GM18870 (cell line): Measurements from ENCODE around the gene SPAG16.
"Not testable (repeated sequence)": the region's sequence is repeated elsewhere in the genome, so short reads cannot be mapped to it uniquely, and the experiment has no call there.

Experiments used
- ATAC-seq: cut with Tn5 transposase; IDR thresholded peaks from one replicate; pipeline ENCODE4 v1.9.1; 2021; ENCODE audit warnings: moderate library complexity; ENCODE audit not compliant: unreplicated experiment

SPAG16 gene

DNA sequence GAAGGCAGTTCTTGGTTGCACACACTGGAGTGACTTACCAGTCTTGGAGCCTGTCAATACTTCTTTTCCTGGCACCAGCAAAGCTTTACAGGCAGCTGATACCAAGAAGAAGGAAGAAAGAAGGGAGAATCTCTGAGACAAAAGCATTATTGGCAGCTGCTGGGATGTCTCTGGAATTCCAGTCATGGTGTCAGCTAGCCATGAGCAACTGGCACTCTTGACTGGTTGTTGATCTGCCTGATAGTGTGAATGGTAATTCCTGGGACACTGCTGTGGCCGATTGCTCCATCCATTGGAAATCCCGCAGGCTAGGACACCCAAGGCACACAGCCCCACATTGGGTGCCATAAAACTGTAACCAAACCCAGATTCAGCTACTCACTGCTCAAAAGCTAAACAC lies 17.8 kb upstream of the SPAG16 start:
- no peak for ATAC-seq

DNA sequence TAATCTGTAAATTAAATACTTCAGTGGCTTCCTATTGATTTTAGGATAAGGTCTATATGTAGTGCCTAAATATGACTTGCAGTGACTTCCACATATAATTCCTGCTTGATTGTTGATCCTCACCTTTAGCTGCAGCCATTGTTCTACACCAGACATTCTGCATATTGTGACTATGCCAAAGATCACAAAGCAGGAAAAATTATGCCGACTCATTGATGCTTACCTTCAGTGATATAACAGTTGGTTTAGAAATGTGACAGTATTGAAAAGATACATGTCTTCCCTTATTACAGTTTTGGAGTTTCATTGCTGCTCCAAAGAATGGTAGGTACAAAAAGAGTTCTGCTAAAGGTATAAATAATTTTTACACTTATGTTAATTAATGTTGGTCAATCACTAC lies 12.3 kb upstream of the SPAG16 start:
- no peak for ATAC-seq

DNA sequence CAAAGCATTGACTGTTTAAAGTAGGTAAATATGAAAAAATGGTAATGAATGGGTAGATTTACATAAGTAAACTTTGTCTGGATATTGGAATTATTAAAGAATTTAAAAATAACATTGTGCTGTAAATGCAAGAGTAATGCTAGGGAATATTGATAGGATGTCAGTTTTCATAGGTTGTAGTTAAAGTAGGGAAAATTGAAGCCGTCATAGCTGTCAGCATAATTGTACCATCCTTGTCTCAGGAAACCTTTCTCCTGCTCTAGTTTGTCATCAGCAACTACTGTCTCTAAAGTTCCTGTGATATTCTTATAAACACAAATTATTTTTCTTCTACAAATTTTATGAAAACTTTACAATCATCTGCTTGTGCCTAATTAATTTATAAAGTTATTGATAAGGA lies 10.1 kb upstream of the SPAG16 start:
- ATAC-seq = no peak

DNA sequence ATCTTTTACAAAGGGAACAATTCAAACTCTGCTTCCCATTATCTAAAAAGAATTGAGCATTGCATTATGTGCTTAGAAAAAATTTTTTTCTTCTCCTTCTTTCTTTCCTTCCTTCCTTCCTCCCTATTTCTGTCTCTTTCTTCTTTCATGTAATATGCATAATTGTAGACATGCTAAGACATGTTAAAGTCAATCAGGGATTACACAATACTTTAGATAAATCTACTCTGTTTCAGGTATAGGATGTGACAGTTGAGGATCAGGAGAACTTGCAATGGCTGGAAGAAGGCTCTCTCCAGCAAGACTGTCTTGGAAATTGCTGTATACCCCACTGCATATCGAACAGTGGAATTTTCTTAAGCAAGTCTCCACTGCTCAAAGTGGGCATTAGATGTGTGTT lies 9.0 kb upstream of the SPAG16 start:
- ATAC-seq = no peak

DNA sequence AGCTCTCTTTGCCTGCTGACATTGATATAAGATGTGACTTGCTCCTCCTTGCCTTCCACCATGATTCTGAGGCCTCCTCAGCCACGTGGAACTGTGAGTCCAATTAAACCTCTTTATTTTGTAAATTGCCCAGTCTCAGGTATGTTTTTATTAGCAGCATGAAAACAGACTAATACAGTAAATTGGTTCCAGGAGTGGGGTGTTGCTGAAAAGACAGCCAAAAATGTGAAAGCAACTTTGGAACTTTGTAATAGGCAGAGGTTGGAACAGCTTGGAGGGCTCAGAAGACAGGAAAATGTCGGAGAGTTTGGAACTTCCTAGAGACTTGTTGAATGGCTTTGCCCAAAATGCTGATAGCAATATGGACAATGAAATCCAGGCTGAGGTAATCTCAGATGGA lies 7.1 kb upstream of the SPAG16 start:
- ATAC-seq = not testable (repeated sequence)

DNA sequence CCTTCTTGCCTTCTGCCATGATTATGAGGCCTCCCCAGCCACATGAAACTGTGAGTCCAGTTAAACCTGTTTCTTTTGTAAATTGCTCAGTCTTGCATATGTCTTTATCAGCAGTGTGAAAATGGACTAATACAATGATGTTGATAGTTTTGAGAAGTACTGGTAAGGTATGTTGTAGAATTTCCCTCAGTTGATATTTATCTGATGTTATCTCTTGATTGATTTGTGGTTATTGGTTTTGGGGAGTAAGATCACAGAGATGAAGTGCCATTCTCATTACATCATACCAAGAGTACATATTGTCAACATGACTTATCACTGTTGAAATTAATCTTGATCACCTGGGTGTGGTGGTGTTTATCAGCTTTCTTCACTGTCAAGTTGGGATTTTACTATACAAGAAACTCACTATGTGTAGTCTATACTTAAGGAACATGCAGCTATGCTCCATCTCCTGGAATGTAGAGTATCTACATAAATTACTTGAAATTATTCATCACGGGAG lies 5.1 kb upstream of the SPAG16 start:
- ATAC-seq = no peak

DNA sequence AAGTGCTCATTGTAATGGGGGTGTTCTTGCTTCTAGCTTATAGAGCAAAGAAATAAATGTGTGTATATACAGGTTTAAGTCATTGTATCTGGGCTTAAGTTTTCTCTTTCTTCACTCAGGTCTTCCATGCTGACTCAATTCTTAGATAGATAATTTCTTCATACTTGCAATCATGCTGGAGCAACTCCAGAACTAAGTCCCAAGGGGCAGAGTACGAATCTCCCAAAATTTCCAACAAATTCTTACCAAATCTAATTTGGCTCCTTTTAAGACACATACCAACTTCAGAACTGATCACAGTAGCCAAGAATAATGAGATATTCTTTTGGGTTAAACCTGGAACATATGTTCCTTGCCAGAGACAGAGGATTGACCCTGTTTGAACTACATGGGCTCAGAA lies 4.3 kb upstream of the SPAG16 start:
- no peak for ATAC-seq

DNA sequence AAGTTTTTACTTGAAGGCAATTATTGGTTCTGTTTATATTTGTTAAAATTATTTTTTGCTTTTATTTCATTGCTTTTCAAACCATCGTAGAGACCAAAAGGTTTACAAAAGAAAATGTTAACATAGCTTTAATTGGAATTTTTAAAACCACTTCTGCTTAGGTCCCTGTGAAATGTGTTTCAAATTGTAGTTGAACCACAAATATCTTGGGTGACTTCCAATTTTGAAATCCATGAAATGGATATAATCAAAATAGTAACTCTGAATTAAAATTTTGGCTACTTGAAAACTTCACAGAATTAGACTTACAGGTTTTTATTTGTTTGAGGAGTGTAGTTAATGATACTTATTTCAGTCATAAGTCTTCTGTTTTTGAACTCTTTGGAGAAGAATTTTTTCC lies 3.1 kb upstream of the SPAG16 start:
- no peak for ATAC-seq

DNA sequence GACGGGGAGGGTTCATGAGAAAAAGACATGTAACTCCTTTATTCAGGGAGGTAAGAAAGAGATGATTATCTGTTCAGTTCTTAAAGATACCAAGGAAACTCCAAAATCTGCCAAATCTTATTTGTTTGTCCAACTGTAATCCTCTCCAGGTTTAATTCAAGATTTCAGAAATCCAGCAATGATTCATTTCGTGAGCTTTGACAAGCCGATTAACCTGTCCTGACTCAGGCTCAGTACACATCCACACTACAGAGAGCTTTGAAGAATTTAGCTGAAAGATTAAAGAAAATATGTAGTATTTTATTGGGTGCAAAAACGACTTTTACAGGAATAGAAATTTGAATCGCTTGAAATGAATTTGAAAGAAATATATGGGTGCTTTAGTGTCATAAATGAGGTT lies 1.1 kb downstream of the SPAG16 start:
- ATAC-seq = no peak

DNA sequence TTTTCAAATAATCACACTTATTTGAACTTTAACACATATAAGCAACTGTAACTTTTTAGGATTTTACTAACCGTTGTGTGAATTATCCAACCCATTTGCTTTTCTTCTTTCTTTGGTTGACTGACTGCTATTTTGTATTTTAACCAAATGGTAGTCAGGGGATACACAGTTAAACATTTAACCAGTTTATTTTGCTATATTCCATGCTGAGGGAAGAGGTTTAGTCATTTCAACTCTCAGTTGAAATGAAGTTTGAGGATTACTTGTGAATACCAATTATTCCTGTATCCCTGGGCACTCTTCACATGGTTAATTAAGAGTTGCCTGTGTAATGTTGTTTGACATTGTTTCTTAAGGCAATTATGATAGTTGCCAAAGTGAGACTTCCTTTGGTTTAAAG lies 1.9 kb downstream of the SPAG16 start:
- ATAC-seq = no peak

DNA sequence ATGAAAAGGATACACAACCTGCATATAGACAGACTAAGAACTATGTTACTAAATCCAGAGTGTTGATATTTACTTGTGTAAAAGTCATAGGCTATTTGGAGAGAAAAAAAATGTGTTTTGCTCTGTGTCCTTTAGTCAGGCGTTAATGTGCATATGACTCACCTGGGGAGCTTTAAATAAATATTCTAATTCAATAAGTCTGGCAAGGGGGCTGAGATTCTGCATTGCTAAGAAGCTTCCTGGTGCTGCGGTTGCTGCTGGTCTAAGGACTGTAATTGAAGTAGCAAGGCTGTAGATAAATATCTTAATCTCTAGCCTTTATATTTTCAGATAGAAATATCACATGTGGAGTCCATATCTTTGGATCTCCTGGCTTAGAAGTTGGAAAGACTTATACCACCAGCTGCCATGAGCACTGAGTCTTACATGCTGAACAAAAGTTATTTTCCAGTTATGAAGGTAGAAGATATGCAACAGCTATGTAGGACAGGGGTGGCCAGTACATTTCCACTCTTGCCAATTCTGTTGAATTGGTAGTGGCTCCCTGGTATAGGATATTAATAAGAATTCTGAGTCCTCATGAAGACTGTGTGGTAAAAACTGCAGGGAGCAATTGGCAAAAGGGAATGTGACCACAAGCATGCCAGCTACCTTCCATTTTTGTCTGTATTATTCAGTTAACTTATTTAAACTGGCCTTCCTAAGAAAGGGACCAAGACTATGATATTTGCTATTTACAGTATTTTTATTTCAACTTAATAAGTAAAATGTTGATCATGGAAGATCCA lies 4.8 kb downstream of the SPAG16 start:
- no peak for ATAC-seq

DNA sequence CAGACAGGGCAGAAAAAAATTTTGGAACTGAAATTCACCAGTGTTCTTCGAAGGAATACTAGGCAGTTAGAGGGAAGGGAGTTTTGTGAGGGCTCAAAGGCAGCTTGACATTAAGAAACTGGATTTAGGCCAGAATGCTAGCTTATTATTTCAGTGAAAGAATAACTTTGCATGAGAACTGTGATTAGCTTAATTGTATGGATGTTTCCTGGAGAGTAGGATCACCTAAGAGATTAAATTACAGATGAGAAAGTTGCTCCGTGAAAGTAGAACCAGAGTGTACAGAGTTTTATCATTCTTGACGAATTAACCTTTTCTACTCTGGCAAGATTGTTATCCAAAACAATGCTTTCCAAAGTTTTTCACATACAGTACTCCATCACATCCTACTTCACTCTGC lies 6.2 kb downstream of the SPAG16 start:
- no peak for ATAC-seq

DNA sequence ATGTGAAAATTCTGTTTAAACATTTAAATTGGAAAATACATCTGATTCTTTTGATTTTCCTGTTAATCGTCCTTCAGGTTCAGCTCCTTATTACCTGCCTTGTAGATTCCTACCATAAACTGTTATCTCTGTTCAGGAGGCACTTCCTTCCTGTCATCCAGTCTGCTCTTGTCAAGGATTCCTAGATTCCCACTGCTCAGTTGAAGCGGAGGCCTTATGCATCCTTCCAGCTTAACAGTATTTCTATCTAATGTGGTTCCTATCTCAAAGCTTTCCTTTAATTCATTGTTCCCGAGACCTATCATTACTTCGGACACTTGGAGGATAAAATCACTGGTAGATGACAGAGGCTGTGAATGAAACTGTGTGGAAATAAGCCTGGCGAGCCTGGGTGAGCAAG lies 12.0 kb downstream of the SPAG16 start:
- no peak for ATAC-seq

DNA sequence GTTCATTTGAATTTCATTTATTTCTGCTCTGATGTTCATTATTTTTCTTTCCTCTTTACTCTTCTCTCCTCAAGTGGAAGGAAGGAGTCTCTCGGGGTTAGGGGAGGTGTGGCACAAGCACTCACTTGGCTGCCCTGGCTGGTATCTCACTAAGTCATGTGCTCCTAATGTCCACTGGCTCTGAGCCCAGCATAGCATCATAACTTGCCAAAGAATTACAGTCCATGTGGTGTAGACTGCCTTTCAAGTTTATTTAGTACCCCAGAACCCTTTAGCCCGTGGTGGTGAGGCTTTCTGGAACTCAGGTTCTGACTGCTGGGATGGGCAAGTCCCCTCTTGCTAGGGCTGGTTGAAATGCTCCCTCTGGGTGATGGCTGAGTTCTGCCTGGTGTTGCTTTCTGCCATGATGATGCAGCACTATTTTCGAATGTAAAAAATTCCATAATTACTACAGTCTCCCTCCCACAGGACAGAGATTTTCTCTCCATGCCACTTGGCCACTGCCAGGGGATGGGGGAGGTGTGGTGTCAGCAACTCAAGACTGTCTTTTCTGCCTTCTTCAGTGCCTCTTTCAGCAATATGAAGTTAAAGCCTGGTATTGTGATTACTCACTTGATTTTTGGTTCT lies 22.2 kb downstream of the SPAG16 start:
- ATAC-seq = no peak

DNA sequence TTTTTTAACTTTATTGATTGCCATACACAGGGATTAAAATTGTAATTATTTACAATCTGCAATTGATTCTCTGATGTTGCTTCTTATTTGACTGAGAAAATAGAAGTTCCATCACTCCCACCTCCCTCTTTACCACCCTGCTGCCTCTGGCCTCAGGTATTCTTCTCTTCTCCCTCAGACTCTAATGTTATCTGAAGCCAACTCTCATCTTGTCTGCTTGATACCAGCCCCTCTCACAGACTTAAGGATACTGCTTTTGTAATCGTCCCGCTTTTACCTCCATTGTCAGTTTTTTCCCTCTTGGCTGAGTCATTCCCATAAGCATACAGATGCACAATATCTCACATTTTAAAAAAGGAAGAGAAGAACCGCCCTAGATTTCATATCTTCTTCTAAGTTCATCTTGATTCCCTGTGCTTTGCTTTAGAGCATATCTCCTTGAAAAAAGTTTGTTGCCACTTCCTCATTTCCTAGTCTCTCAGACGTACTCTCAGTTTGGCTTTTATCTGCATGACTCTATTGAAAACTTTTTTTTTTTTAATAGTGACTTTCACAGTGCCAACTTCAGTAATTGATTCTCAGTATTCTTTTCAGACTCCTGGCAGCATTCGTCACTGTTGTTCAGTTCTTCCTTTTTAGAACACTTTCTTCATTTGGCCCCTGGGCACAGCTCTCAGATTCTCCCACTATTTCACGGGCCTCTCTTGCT lies 31.1 kb downstream of the SPAG16 start:
- no peak for ATAC-seq

DNA sequence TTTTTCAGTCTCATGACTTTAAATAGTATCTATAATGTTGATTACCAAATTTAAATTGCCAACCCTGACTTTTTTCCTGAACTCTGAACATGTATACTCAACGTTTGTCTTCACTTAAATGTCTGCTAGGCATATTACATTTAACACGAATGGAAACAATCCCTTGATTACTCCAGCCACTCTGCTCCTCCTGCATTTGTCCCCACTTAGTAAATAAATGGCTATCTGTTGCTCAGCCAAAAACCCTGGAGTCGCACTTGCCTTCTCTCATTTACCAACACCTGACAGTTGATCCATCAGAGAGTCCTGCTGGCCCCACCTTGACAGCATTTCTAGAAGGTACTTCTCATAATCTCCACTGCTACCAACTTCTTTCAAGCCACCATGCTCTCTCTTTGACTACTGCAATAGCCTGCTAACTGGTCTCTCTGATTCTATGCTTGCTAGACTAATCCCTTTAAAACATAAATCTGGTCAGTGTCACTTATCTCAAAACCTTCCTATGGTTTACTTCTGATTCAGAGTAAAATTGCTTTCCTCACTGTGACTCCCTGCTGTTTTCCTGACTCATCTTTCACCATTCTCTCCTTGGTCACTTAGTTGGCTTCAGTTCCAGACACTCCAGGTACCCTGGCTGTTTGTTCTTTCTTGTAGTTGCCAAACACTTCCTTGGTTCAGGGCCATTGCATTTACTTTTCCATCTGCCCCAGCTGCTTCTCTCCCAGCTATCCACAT lies 31.9 kb downstream of the SPAG16 start:
- no peak for ATAC-seq

DNA sequence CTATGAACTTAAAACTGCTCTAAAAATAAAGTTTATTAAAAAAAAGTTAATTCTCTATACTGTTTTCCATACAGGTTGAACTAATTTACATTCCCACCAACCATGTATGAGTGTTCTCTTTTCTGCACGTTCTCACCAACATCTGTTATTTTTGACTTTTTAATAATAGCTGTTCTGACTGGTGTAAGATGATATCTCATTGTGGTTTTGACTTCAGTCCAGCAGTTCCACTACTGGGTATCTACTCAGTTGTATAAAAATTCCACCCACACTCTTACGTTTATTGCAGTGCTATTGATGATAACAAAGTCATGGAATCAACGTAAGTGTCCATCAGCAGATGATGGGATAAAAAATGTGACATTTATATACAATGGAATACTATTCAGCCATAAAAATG lies 33.7 kb downstream of the SPAG16 start:
- no peak for ATAC-seq

DNA sequence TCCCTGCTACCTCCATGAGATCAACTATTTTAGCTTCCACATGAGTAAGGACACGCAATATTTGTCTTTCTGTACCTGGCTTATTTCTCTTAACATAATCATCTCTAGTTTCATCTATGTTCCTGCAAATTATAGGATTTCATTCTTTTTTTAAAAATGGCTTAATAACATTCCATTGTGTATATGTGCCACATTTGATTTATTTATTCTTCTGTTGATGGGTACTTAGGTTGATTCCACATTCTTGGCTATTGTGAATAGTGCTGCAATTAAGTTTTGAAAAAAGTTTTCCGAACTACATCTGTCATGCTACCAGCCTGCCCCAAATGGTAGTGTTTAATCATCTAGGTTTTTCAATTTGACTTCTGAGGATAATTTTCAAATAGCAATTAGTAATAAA lies 36.3 kb downstream of the SPAG16 start:
- ATAC-seq = no peak

DNA sequence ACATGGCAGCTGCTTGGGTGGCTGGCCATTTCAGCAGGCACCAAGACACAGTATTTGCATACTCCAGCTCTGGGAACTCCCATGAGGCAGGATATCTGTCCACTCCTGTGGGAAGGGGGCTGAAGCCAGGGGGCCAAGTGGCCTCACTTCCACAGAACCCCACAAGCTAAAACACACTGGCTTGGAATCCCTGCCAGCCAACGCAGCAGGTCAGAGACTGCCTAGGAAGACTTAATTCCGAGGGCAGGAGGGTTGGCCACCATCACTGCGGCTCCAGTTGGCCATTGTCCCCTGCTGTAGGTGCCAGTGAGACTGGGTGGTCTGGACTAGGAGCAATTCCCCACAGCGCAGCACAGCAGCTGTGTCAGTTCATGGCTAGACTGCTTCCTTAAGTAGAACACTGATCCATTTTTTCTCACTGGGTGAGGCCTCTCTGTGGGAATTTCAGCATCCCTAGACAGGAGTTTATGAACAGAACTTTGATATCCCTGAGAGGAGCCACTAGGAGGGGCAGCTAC lies 52.0 kb downstream of the SPAG16 start:
- ATAC-seq = no peak

DNA sequence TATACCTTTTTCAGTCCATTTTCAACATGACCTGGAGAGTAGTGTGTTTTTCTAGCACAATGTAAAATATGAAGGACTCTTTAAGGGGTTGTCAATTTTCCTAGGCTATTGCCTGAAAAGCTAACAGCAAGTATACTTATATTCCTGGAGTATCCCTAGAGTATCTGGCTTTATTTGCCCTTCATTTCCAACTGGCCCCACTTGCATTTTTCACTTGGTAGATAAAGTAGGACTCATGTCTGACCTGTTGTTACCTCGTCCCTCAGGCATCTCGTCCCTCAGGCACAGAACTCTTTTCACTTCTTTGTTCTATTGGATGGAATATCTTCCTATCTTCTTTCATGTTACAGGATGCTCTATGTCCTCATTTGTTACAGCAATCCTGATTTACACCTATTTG lies 69.2 kb downstream of the SPAG16 start:
- no peak for ATAC-seq

DNA sequence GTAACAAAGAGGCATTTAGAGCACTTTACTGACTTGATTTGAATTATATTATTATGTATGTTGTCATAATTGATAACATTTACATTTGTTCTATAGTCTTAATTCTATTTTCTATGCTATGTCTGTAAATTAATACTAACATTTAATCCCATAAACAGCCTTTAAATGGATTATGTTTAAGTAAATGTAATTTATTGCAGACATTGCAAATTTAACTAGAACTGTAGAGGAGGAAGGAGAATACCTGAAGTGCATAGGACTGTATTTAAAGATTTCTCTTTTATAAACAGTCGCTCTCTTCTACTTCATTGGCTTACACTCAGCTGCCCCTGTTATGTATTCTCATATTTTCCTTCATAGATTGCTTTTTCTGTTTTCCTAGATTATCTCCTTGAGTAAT lies 92.4 kb downstream of the SPAG16 start:
- no peak for ATAC-seq
